HEK293T (cell line): Measurements from ENCODE around the gene DOCK2.

Source experiments
- BHLHE40 ChIP-seq: fragments of 450-650 bp; IDR thresholded peaks from 2 replicates; pipeline ENCODE4 v1.6.1; 2016; ENCODE audit warnings: mild to moderate bottlenecking, moderate library complexity, borderline replicate concordance
- CTBP1 ChIP-seq: fragments of 450-650 bp; IDR thresholded peaks from 2 replicates; pipeline ENCODE4 v1.6.1; 2016; ENCODE audit warnings: borderline replicate concordance
- ELF4 ChIP-seq: fragments of 450-650 bp; IDR thresholded peaks from 2 replicates; pipeline ENCODE4 v1.6.1; 2017; ENCODE audit warnings: antibody characterized with exemption
- FOXA1 ChIP-seq: fragments of 450-650 bp; IDR thresholded peaks from 2 replicates; pipeline ENCODE4 v1.6.1; 2016; ENCODE audit warnings: mild to moderate bottlenecking
- FOXK2 ChIP-seq: fragments of 450-650 bp; IDR thresholded peaks from 2 replicates; pipeline ENCODE4 v1.6.1; 2016; ENCODE audit warnings: mild to moderate bottlenecking
- FOXM1 ChIP-seq: fragments of 450-650 bp; IDR thresholded peaks from 2 replicates; pipeline ENCODE4 v1.6.1; 2017; ENCODE audit warnings: mild to moderate bottlenecking, borderline replicate concordance
- HDGF ChIP-seq: fragments of 450-650 bp; IDR thresholded peaks from 2 replicates; pipeline ENCODE4 v1.6.1; 2017; ENCODE audit warnings: antibody characterized with exemption, borderline replicate concordance
- LEF1 ChIP-seq: fragments of 450-650 bp; IDR thresholded peaks from 2 replicates; pipeline ENCODE4 v1.6.1; 2017; ENCODE audit warnings: mild to moderate bottlenecking, borderline replicate concordance
- SP1 ChIP-seq: fragments of 450-650 bp; IDR thresholded peaks from 2 replicates; pipeline ENCODE4 v1.6.1; 2017
- SUZ12 ChIP-seq: fragments of 450-650 bp; IDR thresholded peaks from 2 replicates; pipeline ENCODE4 v1.6.1; 2016; ENCODE audit warnings: mild to moderate bottlenecking
- TARDBP ChIP-seq: fragments of 450-650 bp; IDR thresholded peaks from 2 replicates; pipeline ENCODE4 v1.6.1; 2016
- ZNF384 ChIP-seq: fragments of 450-650 bp; IDR thresholded peaks from 2 replicates; pipeline ENCODE4 v1.6.1; 2016
- TF ChIP-seq, protein P1 (sequence below): fragments of 450-650 bp; IDR thresholded peaks from 2 replicates; pipeline ENCODE4 v1.6.1; 2016

DNA sequence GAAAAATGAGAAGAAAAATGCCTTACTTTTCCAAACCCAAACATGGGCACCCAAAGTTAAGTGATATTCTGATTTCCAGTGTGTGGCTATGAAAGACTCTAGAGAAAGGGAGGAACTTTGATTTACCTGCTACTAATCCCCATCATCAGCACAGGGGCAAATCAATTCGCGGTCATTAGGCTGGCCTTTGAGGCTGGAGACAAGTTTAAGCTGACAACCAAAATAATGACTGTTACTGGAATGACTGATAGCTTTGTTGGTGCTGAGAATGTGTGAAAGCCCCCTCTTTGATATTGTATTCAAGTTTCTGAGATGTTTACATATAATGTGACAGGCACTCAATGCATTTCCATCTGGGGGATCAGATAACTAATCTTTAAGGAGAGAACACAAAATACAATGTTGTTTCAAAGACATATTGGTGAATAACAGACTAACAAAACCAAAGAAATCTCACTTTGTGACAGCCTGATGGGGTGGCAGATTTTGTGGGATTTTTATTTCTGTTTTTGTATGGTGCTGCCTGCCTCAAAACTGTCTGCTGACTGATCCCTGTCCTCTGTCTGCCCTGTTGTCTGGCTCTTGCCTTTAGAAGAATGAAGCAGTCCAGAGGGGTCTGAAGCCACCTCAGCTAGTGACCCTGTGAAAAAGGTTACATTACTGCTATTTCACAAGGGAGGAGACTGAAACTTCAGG, 355.9 kb downstream of the DOCK2 start:
- no peak for TF ChIP-seq BHLHE40
- no peak for TF ChIP-seq SUZ12
- no peak for TF ChIP-seq SP1
- TF ChIP-seq, protein P1, sequence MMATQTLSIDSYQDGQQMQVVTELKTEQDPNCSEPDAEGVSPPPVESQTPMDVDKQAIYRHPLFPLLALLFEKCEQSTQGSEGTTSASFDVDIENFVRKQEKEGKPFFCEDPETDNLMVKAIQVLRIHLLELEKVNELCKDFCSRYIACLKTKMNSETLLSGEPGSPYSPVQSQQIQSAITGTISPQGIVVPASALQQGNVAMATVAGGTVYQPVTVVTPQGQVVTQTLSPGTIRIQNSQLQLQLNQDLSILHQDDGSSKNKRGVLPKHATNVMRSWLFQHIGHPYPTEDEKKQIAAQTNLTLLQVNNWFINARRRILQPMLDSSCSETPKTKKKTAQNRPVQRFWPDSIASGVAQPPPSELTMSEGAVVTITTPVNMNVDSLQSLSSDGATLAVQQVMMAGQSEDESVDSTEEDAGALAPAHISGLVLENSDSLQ = no peak
- no peak for TF ChIP-seq FOXK2
- no peak for TF ChIP-seq FOXA1
- TF ChIP-seq ELF4 = no peak
- no peak for TF ChIP-seq TARDBP
- TF ChIP-seq LEF1 = no peak
- TF ChIP-seq HDGF = no peak
- no peak for TF ChIP-seq FOXM1
- no peak for TF ChIP-seq ZNF384
- no peak for TF ChIP-seq CTBP1
